ENCODE measurements around the gene BEST1. TPM values are rescaled to one million over a fixed set of nuclear protein-coding genes. Genes with fewer than 3 reads are reported as not detected.

Gene BEST1
- total RNA-seq, 1 donor from 2014 or later, result not detected

DNA sequence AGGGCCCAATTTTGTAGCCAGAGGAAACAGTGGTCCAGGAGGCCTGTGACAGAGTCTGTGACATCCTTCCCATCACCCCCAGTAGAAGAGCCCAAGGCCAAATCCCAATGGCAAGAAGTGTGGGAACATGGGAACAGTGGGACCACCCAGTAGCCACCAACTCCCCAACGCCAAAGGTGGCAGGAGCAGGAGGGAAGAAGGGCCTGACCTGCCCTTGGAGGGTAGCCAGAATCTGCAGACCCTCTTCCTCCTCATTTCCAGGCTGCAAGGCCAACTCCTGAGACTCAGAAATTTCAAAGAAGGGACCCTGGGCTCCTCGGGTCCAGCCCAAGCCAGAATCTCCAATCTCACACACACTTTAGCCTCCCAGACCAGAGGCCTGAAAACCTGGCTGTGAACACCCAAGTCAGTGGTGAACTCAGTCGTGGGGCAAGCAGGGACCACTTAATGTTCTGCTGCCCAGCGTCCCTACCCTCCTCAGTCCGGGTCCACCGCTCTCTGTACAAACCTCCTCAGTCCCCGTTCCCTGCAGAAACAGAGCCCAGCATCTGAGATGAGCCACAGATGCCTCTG, 38.9 kb upstream of the BEST1 start:
- no peaks in the 10 kb centered on the region for H4K20me1 ChIP-seq (ENCODE audit: low read depth)
- H3K27ac ChIP-seq, result no peak overlapping the region
- DNase-seq (ENCODE audit: low spot score), result no peak
- H3K27me3 ChIP-seq, result peaks cover 6% of the 10 kb centered on the region
- no peak overlapping the region for H3K9ac ChIP-seq
- H3K4me1 ChIP-seq, result no peaks in the 10 kb centered on the region
- H3K79me2 ChIP-seq (ENCODE audit: low read depth), result no peaks in the 10 kb centered on the region
- no peaks in the 10 kb centered on the region for H3K9me3 ChIP-seq (ENCODE audit: low read depth)
- H3K4me1 Mint-ChIP-seq, result peaks cover 9% of the 10 kb centered on the region
- no peak overlapping the region for H3K4me3 Mint-ChIP-seq
- H3K36me3 ChIP-seq, result no peaks in the 10 kb centered on the region
- H3K27me3 Mint-ChIP-seq (ENCODE audit: insufficient read depth, low read depth), result peaks cover 6% of the 10 kb centered on the region
- H3K9me3 Mint-ChIP-seq, result no peaks in the 10 kb centered on the region
- no peak overlapping the region for H3K4me2 ChIP-seq
- TF ChIP-seq EZH2 (IDR thresholded peaks at IDR 0.05) (no peak), EZH2phosphoT487 (IDR thresholded peaks at IDR 0.05) (no peak)
- TF ChIP-seq, protein P1, sequence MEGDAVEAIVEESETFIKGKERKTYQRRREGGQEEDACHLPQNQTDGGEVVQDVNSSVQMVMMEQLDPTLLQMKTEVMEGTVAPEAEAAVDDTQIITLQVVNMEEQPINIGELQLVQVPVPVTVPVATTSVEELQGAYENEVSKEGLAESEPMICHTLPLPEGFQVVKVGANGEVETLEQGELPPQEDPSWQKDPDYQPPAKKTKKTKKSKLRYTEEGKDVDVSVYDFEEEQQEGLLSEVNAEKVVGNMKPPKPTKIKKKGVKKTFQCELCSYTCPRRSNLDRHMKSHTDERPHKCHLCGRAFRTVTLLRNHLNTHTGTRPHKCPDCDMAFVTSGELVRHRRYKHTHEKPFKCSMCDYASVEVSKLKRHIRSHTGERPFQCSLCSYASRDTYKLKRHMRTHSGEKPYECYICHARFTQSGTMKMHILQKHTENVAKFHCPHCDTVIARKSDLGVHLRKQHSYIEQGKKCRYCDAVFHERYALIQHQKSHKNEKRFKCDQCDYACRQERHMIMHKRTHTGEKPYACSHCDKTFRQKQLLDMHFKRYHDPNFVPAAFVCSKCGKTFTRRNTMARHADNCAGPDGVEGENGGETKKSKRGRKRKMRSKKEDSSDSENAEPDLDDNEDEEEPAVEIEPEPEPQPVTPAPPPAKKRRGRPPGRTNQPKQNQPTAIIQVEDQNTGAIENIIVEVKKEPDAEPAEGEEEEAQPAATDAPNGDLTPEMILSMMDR (IDR thresholded peaks at IDR 0.05), result no peak
- H3K36me3 Mint-ChIP-seq, result no peaks in the 10 kb centered on the region
- peaks cover 3% of the 10 kb centered on the region for H3F3A ChIP-seq (ENCODE audit: low read depth)
- no peak overlapping the region for H2AFZ ChIP-seq (replicated peaks)
- H3K27ac Mint-ChIP-seq, result peak overlapping the region; percentile 37
- H3K4me3 ChIP-seq, result no peak overlapping the region

DNA sequence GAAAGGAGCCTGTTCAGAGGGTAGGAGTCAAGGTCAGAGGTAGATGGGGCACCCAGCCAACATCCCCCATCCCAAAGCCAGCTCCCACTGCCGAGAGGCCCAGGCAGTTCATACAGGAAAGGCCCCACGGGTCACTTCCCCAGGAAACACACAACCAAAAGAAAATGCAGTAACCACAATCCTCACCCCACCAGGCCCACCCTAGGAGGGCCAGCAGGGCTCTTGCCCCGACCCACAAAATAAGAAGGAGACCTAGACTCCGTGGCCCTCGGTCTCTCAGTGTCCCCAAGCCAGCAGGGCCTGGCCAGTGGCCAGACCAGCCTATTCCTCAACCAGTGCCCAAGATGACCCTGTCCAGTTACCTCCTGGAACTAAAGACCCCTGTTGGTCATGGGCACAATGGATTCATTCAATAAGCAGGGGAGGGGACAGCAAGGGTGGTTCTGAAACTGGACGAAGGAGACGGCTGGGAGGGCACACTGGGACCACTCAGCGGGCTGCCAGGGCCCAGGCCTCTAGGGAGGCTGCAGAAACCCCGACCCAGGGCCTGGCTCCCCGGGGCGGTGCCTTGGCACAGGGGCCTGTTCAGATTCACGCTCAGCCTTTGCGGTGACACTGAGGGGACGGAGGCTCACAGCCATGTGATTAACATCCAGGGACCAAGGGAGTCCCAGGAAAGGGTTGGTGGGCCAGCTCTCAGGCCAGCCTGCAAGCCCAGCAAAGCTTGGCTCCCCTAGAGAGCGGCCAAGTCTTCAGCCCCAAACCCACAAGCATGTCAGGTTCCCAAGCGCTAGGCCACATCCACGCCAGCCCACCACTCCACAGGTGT, 38.2 kb upstream of the BEST1 start:
- Histone ChIP-seq H3K4me1 (no peaks in the 10 kb centered on the region), H4K20me1 (ENCODE audit: low read depth) (no peaks in the 10 kb centered on the region), H3K4me3 (no peak overlapping the region), H3F3A (ENCODE audit: low read depth) (peaks cover 3% of the 10 kb centered on the region), H3K27ac (no peak overlapping the region), H3K4me2 (no peak overlapping the region), H3K79me2 (ENCODE audit: low read depth) (no peaks in the 10 kb centered on the region), H3K9ac (no peak overlapping the region), H3K27me3 (peaks cover 13% of the 10 kb centered on the region), H2AFZ (replicated peaks) (no peak overlapping the region), H3K9me3 (ENCODE audit: low read depth) (no peaks in the 10 kb centered on the region), H3K36me3 (no peaks in the 10 kb centered on the region)
- no peak overlapping the region for H3K4me3 Mint-ChIP-seq
- TF ChIP-seq EZH2 (IDR thresholded peaks at IDR 0.05), result no peak
- TF ChIP-seq, protein P1 (IDR thresholded peaks at IDR 0.05), result no peak
- TF ChIP-seq EZH2phosphoT487 (IDR thresholded peaks at IDR 0.05), result no peak
- no peak for DNase-seq (ENCODE audit: low spot score)
- H3K4me1 Mint-ChIP-seq, result peaks cover 6% of the 10 kb centered on the region
- peaks cover 6% of the 10 kb centered on the region for H3K27me3 Mint-ChIP-seq (ENCODE audit: insufficient read depth, low read depth)
- peak overlapping the region; percentile 57 for H3K27ac Mint-ChIP-seq
- H3K36me3 Mint-ChIP-seq, result no peaks in the 10 kb centered on the region
- H3K9me3 Mint-ChIP-seq, result no peaks in the 10 kb centered on the region

DNA sequence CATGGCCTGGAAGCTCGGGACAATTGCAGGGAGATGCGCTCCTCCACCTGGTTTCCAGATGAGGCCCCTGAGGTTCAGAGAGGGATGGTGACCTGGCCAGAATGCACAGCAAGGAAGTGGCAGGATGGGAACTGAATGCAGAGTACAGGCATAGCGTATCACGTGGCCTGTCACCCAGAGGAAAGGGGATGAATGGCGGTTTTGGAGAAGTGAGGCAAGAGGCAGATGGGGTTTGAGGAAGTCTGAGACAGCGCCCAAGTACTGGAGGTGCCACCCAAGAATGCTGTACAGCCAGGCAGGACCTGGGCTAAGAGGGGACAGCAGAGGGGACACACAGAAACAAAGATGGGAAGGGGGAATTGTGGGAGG, 37.6 kb upstream of the BEST1 start:
- Histone ChIP-seq H3K27ac (no peak overlapping the region), H4K20me1 (ENCODE audit: low read depth) (no peaks in the 10 kb centered on the region), H3K9me3 (ENCODE audit: low read depth) (no peaks in the 10 kb centered on the region), H3K4me3 (no peak overlapping the region), H3F3A (ENCODE audit: low read depth) (peaks cover 2% of the 10 kb centered on the region), H3K9ac (no peak overlapping the region), H2AFZ (replicated peaks) (no peak overlapping the region), H3K4me1 (no peaks in the 10 kb centered on the region), H3K27me3 (peaks cover 19% of the 10 kb centered on the region), H3K79me2 (ENCODE audit: low read depth) (no peaks in the 10 kb centered on the region), H3K4me2 (no peak overlapping the region), H3K36me3 (no peaks in the 10 kb centered on the region)
- TF ChIP-seq, protein P1 (IDR thresholded peaks at IDR 0.05), result no peak
- TF ChIP-seq EZH2 (IDR thresholded peaks at IDR 0.05) (no peak), EZH2phosphoT487 (IDR thresholded peaks at IDR 0.05) (no peak)
- Mint-ChIP-seq H3K9me3 (no peaks in the 10 kb centered on the region), H3K36me3 (no peaks in the 10 kb centered on the region), H3K4me1 (peaks cover 6% of the 10 kb centered on the region), H3K27ac (peak overlapping the region; percentile 57), H3K4me3 (no peak overlapping the region), H3K27me3 (ENCODE audit: insufficient read depth, low read depth) (peaks cover 6% of the 10 kb centered on the region)
- no peak for DNase-seq (ENCODE audit: low spot score)

All from neural progenitor cell (in vitro differentiated cells).